ENCODE data around the gene TMEM201. TPM values are rescaled to one million over a fixed set of nuclear protein-coding genes. Genes with fewer than 3 reads are reported as not detected.

The TMEM201 gene
- total RNA-seq, 4 donors from 2014 or later, result 3.5 to 6.6 (median 4.1) TPM

- no peak for TF ChIP-seq CTCF (IDR thresholded peaks at IDR 0.05; ENCODE audit: low read depth)
Measured at GRCh38 chr1:9551984-9552383, 36.7 kb upstream of the TMEM201 start.

GRCh38 chr1:9553736-9554144 is 35.0 kb upstream of the TMEM201 start:
- no peak for TF ChIP-seq CTCF (IDR thresholded peaks at IDR 0.05; ENCODE audit: low read depth)

GRCh38 chr1:9555942-9556341 is 32.8 kb upstream of the TMEM201 start:
- no peak for TF ChIP-seq CTCF (IDR thresholded peaks at IDR 0.05; ENCODE audit: low read depth)

GRCh38 chr1:9557624-9558023 is 31.1 kb upstream of the TMEM201 start:
- no peak for TF ChIP-seq CTCF (IDR thresholded peaks at IDR 0.05; ENCODE audit: low read depth)

GRCh38 chr1:9558271-9558945 is 30.3 kb upstream of the TMEM201 start:
- no peak for TF ChIP-seq CTCF (IDR thresholded peaks at IDR 0.05; ENCODE audit: low read depth)

- TF ChIP-seq CTCF (IDR thresholded peaks at IDR 0.05; ENCODE audit: low read depth), result no peak
Measured at GRCh38 chr1:9558946-9559545, 29.7 kb upstream of the TMEM201 start.

- no peak for TF ChIP-seq CTCF (IDR thresholded peaks at IDR 0.05; ENCODE audit: low read depth)
Measured at GRCh38 chr1:9559673-9560072, 29.0 kb upstream of the TMEM201 start.

Data from subcutaneous adipose tissue (tissue), 4 donors.